Endodermal cell (in vitro differentiated cells): ENCODE results near the gene RTN1. TPM values are rescaled to one million over a fixed set of nuclear protein-coding genes. Genes with fewer than 3 reads are reported as not detected.

Experiments used
- DNase-seq: peaks from one replicate; pipeline ENCODE4 v3.0.0-alpha.2; 2017
- H3K27ac ChIP-seq: 2 replicates; pipeline ENCODE4 v1.5.1; 2013; ENCODE audit warnings: mild to moderate bottlenecking, low read depth, low read length, moderate library complexity
- H3K27me3 ChIP-seq: 2 replicates; pipeline ENCODE4 v1.6.1; 2013; ENCODE audit warnings: mild to moderate bottlenecking, low read length, moderate library complexity; ENCODE audit not compliant: insufficient read depth, control insufficient read depth, poor library complexity, severe bottlenecking
- H3K36me3 ChIP-seq: 2 replicates; pipeline ENCODE4 v1.7.0; 2013; ENCODE audit warnings: mild to moderate bottlenecking, low read length, moderate library complexity; ENCODE audit not compliant: control insufficient read depth, insufficient read depth
- H3K4me1 ChIP-seq: one replicate; pipeline ENCODE4 v1.7.0; 2013; ENCODE audit warnings: low read length; ENCODE audit not compliant: control insufficient read depth, insufficient read depth
- H3K4me3 ChIP-seq: 2 replicates; pipeline ENCODE4 v1.5.1; 2013; ENCODE audit warnings: mild to moderate bottlenecking, low read length, moderate library complexity
- H3K9ac ChIP-seq: 2 replicates; pipeline ENCODE4 v1.6.1; 2013; ENCODE audit warnings: mild to moderate bottlenecking, low read length, moderate library complexity; ENCODE audit not compliant: poor library complexity, severe bottlenecking; ENCODE audit errors: extremely low read depth
- H3K9me3 ChIP-seq: 2 replicates; pipeline ENCODE4 v1.6.1; 2013; ENCODE audit warnings: mild to moderate bottlenecking, low read length, moderate library complexity; ENCODE audit not compliant: control insufficient read depth
- H3K27ac Mint-ChIP-seq: 2 replicates; pipeline ENCODE4 v1.8.0; 2020; ENCODE audit warnings: mixed read lengths
- H3K27me3 Mint-ChIP-seq: 2 replicates; pipeline ENCODE4 v1.8.0; 2021; ENCODE audit warnings: mild to moderate bottlenecking, mixed read lengths; ENCODE audit not compliant: insufficient read depth
- H3K36me3 Mint-ChIP-seq: 2 replicates; pipeline ENCODE4 v1.8.0; 2020; ENCODE audit warnings: low read depth, mixed read lengths
- H3K4me1 Mint-ChIP-seq: 2 replicates; pipeline ENCODE4 v1.8.0; 2020; ENCODE audit warnings: mixed read lengths
- H3K4me3 Mint-ChIP-seq: 2 replicates; pipeline ENCODE4 v1.8.0; 2020; ENCODE audit warnings: mild to moderate bottlenecking, moderate library complexity, mixed read lengths
- H3K9me3 Mint-ChIP-seq: 2 replicates; pipeline ENCODE4 v1.8.0; 2020; ENCODE audit warnings: mild to moderate bottlenecking, mixed read lengths
- WGBS, 2 experiments: methylation state at CpG; one replicate each; pipeline versions ENCODE4 v1.1.5 to v1.1.7; 2013; ENCODE audit warnings: missing lambda C conversion rate in 2 of 2, mixed read lengths in 1 of 2; ENCODE audit not compliant: insufficient coverage in 1 of 2, insufficient read length in 1 of 2; 5-methylcytosine and 5-hydroxymethylcytosine counted together
- total RNA-seq, 2 donors: library from RNA; stranded (reverse); fragmentation: NEBNext Ultra II Directional in 1 of 2; extraction: Animal tissue kit (Norgen Biotek cat#: 25700) in 1 of 2; gene quantifications; 2 replicates in 1 of 2; 3 replicates in 1 of 2; pipeline ENCODE4 v1.2.1, GENCODE V29; 2021
- TF ChIP-seq, protein P1 (sequence below): fragments of 200-600 bp; sonication (generic); conservative IDR thresholded peaks from 2 replicates; pipeline ENCODE4 v1.5.0; 2021; ENCODE audit warnings: antibody characterized with exemption, mild to moderate bottlenecking

The RTN1 gene
- total RNA-seq, 2 donors from 2014 or later = 5.5 to 5.9 TPM

DNA sequence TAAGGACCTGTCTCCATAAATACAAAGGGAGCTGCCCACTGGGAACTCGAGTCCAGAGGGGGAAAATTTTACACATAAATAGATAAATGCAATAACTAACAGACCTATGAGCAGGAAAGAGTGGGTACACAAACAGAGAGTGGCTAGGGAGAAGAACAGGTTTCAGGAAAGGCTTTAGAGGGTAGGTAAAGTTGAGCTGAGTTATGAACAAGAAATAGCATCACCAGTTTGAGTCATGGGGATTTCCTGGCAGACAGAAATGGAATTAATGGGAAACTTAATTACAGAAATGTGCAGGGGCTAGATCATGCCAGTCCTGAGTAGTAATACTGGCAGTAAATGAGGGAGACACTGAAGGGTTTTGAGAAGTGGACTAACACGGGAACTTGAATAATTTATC lies 236.0 kb downstream of the RTN1 start:
- Histone ChIP-seq H3K9me3 (no peaks in the 10 kb centered on the region), H3K27ac (no peak overlapping the region)
- no peaks in the 10 kb centered on the region for H3K36me3 Mint-ChIP-seq

DNA sequence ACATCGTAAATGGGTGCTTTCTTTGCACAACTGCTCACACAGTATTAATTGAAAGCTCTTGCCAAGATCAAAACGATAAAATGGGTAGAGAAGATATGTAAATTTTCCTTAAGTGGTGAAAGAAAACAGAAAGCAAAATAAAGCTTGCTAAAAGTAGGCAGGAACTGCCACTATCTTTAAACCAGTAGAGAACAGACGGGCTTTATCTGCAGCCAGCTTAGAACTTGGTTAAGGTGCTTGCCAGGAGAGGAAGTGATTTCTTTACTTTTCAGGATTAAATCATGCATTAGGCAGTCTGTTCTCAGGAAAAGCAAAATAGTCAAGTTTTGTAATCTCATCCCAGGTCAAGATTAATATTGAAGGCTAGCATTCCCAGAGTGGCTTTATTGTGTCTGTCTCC lies 237.1 kb downstream of the RTN1 start:
- Histone ChIP-seq H3K4me3 (no peak overlapping the region), H3K36me3 (no peaks in the 10 kb centered on the region), H3K9ac (no peak overlapping the region), H3K27ac (no peak overlapping the region), H3K9me3 (no peaks in the 10 kb centered on the region), H3K27me3 (peaks cover 24% of the 10 kb centered on the region), H3K4me1 (peaks cover 2% of the 10 kb centered on the region)
- H3K27ac Mint-ChIP-seq = no peak overlapping the region
- 58 to 80% methylated on average over 2 to 3 of the region's 3 CpGs for WGBS, 2 experiments
- H3K36me3 Mint-ChIP-seq = no peaks in the 10 kb centered on the region
- peaks cover 37% of the 10 kb centered on the region for H3K27me3 Mint-ChIP-seq
- H3K9me3 Mint-ChIP-seq = no peaks in the 10 kb centered on the region
- TF ChIP-seq, protein P1, sequence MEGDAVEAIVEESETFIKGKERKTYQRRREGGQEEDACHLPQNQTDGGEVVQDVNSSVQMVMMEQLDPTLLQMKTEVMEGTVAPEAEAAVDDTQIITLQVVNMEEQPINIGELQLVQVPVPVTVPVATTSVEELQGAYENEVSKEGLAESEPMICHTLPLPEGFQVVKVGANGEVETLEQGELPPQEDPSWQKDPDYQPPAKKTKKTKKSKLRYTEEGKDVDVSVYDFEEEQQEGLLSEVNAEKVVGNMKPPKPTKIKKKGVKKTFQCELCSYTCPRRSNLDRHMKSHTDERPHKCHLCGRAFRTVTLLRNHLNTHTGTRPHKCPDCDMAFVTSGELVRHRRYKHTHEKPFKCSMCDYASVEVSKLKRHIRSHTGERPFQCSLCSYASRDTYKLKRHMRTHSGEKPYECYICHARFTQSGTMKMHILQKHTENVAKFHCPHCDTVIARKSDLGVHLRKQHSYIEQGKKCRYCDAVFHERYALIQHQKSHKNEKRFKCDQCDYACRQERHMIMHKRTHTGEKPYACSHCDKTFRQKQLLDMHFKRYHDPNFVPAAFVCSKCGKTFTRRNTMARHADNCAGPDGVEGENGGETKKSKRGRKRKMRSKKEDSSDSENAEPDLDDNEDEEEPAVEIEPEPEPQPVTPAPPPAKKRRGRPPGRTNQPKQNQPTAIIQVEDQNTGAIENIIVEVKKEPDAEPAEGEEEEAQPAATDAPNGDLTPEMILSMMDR = no peak
- peaks cover 20% of the 10 kb centered on the region for H3K4me1 Mint-ChIP-seq
- no peak overlapping the region for H3K4me3 Mint-ChIP-seq
- DNase-seq = no peak

More for the DNA sequence above, 236.0 kb downstream of the RTN1 start:
- Histone ChIP-seq H3K4me1 (peaks cover 2% of the 10 kb centered on the region), H3K27me3 (peaks cover 14% of the 10 kb centered on the region), H3K4me3 (no peak overlapping the region), H3K9ac (no peak overlapping the region), H3K36me3 (no peaks in the 10 kb centered on the region)
- peaks cover 20% of the 10 kb centered on the region for H3K4me1 Mint-ChIP-seq
- TF ChIP-seq, protein P1 = no peak
- no peak overlapping the region for H3K4me3 Mint-ChIP-seq
- no peak overlapping the region for H3K27ac Mint-ChIP-seq
- no peaks in the 10 kb centered on the region for H3K9me3 Mint-ChIP-seq
- 80% methylated on average over 2 of the region's 2 CpGs; no CpG with 5 or more reads in 1 of the 2 experiments for WGBS, 2 experiments
- H3K27me3 Mint-ChIP-seq = peaks cover 26% of the 10 kb centered on the region
- no peak for DNase-seq

GRCh38 chr14:59632381-59632780 lies 238.2 kb downstream of the RTN1 start:
- H3K27me3 Mint-ChIP-seq = peaks cover 38% of the 10 kb centered on the region
- Histone ChIP-seq H3K4me3 (no peak overlapping the region), H3K27ac (no peak overlapping the region), H3K9ac (no peak overlapping the region), H3K4me1 (peaks cover 2% of the 10 kb centered on the region), H3K27me3 (peaks cover 24% of the 10 kb centered on the region), H3K9me3 (no peaks in the 10 kb centered on the region), H3K36me3 (no peaks in the 10 kb centered on the region)
- H3K4me3 Mint-ChIP-seq = no peak overlapping the region
- 69 to 79% methylated on average over 3 of the region's 3 CpGs for WGBS, 2 experiments
- H3K4me1 Mint-ChIP-seq = peaks cover 20% of the 10 kb centered on the region
- TF ChIP-seq, protein P1 = peak; percentile 91
- H3K27ac Mint-ChIP-seq = no peak overlapping the region
- peak; percentile 86 for DNase-seq
- no peaks in the 10 kb centered on the region for H3K36me3 Mint-ChIP-seq
- no peaks in the 10 kb centered on the region for H3K9me3 Mint-ChIP-seq
